GM18951 (cell line): ENCODE measurements around the gene PRB2.
"Not testable (repeated sequence)": the region's sequence is repeated elsewhere in the genome, so short reads cannot be mapped to it uniquely, and the experiment has no call there.

ENCODE experiments used
- POLR2A ChIP-seq: IDR thresholded peaks from 4 replicates; pipeline ENCODE4 v1.6.1; 2011; ENCODE audit warnings: mild to moderate bottlenecking; ENCODE audit not compliant: insufficient read length, insufficient read depth; ENCODE audit errors: extremely low read depth
- in situ Hi-C: fragments of 300-500 bp; cut with MboI; formaldehyde crosslinking; loops from one replicate; pipeline ENCODE4 v1.12.0; 2022; ENCODE audit warnings: low sequenced_read_pairs, mixed read lengths, inconsistent platforms; ENCODE audit not compliant: unreplicated experiment

The PRB2 gene

GRCh38 chr12:11395467-11395866 lies at the start of gene PRB2:
PRB2 (minus strand) TSS chr12:11395567; CDS start chr12:11395529, 38 bp downstream.
- in situ Hi-C loops = not testable (repeated sequence)

GRCh38 chr12:11437966-11438365 lies 42.6 kb upstream of the PRB2 start:
- TF ChIP-seq POLR2A = no peak

GRCh38 chr12:11433664-11434063 lies 38.3 kb upstream of the PRB2 start:
- TF ChIP-seq POLR2A = no peak

More at GRCh38 chr12:11437966-11438365, 42.6 kb upstream of the PRB2 start:
- in situ Hi-C loops = no loop called here

GRCh38 chr12:11431486-11431885 lies 36.1 kb upstream of the PRB2 start:
- in situ Hi-C loops = no loop called here

More at GRCh38 chr12:11433664-11434063, 38.3 kb upstream of the PRB2 start:
- in situ Hi-C loops = no loop called here

GRCh38 chr12:11427341-11427740 lies 32.0 kb upstream of the PRB2 start:
- in situ Hi-C loops = no loop called here
- TF ChIP-seq POLR2A = no peak

More at GRCh38 chr12:11431486-11431885, 36.1 kb upstream of the PRB2 start:
- TF ChIP-seq POLR2A = no peak

- in situ Hi-C loops = no loop called here
- TF ChIP-seq POLR2A = no peak
Measured at GRCh38 chr12:11412731-11413130, 17.4 kb upstream of the PRB2 start.

GRCh38 chr12:11408096-11408495 lies 12.7 kb upstream of the PRB2 start:
- no peak for TF ChIP-seq POLR2A
- in situ Hi-C loops = no loop called here

- in situ Hi-C loops = no loop called here
- no peak for TF ChIP-seq POLR2A
Measured at GRCh38 chr12:11397366-11397765, 2.0 kb upstream of the PRB2 start.

GRCh38 chr12:11391456-11391855 lies 3.9 kb downstream of the PRB2 start:
- in situ Hi-C loops = not testable (repeated sequence)

GRCh38 chr12:11377420-11377819 lies 17.9 kb downstream of the PRB2 start:
- in situ Hi-C loops = not testable (repeated sequence)

- in situ Hi-C loops = no loop called here
- no peak for TF ChIP-seq POLR2A
Measured at GRCh38 chr12:11361151-11361550, 34.2 kb downstream of the PRB2 start.

GRCh38 chr12:11360205-11360883 lies 35.0 kb downstream of the PRB2 start:
- in situ Hi-C loops = not testable (repeated sequence)

- in situ Hi-C loops = not testable (repeated sequence)
Measured at GRCh38 chr12:11351736-11352135, 43.6 kb downstream of the PRB2 start.

GRCh38 chr12:11348439-11348838 lies 46.9 kb downstream of the PRB2 start:
- TF ChIP-seq POLR2A = no peak
- in situ Hi-C loops = no loop called here

- in situ Hi-C loops = no loop called here
- TF ChIP-seq POLR2A = no peak
Measured at GRCh38 chr12:11347810-11348209, 47.6 kb downstream of the PRB2 start.

GRCh38 chr12:11344500-11344899 lies 50.9 kb downstream of the PRB2 start:
- no peak for TF ChIP-seq POLR2A
- in situ Hi-C loops = no loop called here
